ENCODE measurements around the gene IPCEF1.

The IPCEF1 gene

GRCh38 chr6:154325142-154325541, 31.5 kb downstream of the IPCEF1 start:
- TF ChIP-seq, protein P1, sequence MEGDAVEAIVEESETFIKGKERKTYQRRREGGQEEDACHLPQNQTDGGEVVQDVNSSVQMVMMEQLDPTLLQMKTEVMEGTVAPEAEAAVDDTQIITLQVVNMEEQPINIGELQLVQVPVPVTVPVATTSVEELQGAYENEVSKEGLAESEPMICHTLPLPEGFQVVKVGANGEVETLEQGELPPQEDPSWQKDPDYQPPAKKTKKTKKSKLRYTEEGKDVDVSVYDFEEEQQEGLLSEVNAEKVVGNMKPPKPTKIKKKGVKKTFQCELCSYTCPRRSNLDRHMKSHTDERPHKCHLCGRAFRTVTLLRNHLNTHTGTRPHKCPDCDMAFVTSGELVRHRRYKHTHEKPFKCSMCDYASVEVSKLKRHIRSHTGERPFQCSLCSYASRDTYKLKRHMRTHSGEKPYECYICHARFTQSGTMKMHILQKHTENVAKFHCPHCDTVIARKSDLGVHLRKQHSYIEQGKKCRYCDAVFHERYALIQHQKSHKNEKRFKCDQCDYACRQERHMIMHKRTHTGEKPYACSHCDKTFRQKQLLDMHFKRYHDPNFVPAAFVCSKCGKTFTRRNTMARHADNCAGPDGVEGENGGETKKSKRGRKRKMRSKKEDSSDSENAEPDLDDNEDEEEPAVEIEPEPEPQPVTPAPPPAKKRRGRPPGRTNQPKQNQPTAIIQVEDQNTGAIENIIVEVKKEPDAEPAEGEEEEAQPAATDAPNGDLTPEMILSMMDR (IDR thresholded peaks at IDR 0.05; ENCODE audit: low read depth, low read length), result no peak
- Histone ChIP-seq H3K36me3 (no peaks in the 10 kb centered on the region), H3K9me3 (ENCODE audit: severe bottlenecking) (no peaks in the 10 kb centered on the region), H3K27ac (no peak overlapping the region), H3K4me3 (ENCODE audit: low read depth, low read length) (no peak overlapping the region), H3K27me3 (ENCODE audit: insufficient read depth, low read depth, severe bottlenecking) (no peaks in the 10 kb centered on the region)
- DNase-seq, result no peak

GRCh38 chr6:154320181-154320580, 36.4 kb downstream of the IPCEF1 start:
- Histone ChIP-seq H3K27ac (no peak overlapping the region), H3K9me3 (ENCODE audit: severe bottlenecking) (no peaks in the 10 kb centered on the region), H3K4me3 (ENCODE audit: low read depth, low read length) (no peak overlapping the region), H3K36me3 (no peaks in the 10 kb centered on the region), H3K27me3 (ENCODE audit: insufficient read depth, low read depth, severe bottlenecking) (no peaks in the 10 kb centered on the region)
- DNase-seq, result no peak
- TF ChIP-seq, protein P1 (IDR thresholded peaks at IDR 0.05; ENCODE audit: low read depth, low read length), result no peak

GRCh38 chr6:154319231-154319858, 37.3 kb downstream of the IPCEF1 start:
- Histone ChIP-seq H3K9me3 (ENCODE audit: severe bottlenecking) (no peaks in the 10 kb centered on the region), H3K36me3 (no peaks in the 10 kb centered on the region), H3K27ac (no peak overlapping the region), H3K4me3 (ENCODE audit: low read depth, low read length) (no peak overlapping the region), H3K27me3 (ENCODE audit: insufficient read depth, low read depth, severe bottlenecking) (no peaks in the 10 kb centered on the region)
- TF ChIP-seq, protein P1 (IDR thresholded peaks at IDR 0.05; ENCODE audit: low read depth, low read length), result no peak
- DNase-seq, result no peak

DNA sequence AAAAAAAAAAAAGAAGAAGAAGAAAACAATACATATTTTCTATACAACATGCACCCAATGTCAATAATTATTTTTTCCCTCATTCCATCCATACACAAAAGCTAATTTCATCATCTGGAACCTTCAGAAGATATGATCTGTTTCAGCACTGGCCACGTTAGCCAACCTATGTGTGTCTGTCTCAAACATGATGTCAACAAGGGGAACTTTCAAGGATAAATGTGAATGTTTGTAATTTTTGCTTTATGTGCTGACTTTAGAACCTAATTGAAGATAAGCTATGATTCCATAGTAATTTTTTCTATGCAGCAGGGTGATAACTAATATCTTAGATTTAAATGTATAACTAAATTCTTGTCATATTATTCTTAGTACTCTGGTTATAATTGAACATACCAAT, 37.9 kb downstream of the IPCEF1 start:
- Histone ChIP-seq H3K27me3 (ENCODE audit: insufficient read depth, low read depth, severe bottlenecking) (no peaks in the 10 kb centered on the region), H3K27ac (no peak overlapping the region), H3K36me3 (no peaks in the 10 kb centered on the region), H3K4me3 (ENCODE audit: low read depth, low read length) (no peak overlapping the region), H3K9me3 (ENCODE audit: severe bottlenecking) (no peaks in the 10 kb centered on the region)
- TF ChIP-seq, protein P1 (IDR thresholded peaks at IDR 0.05; ENCODE audit: low read depth, low read length), result no peak
- DNase-seq, result no peak

DNA sequence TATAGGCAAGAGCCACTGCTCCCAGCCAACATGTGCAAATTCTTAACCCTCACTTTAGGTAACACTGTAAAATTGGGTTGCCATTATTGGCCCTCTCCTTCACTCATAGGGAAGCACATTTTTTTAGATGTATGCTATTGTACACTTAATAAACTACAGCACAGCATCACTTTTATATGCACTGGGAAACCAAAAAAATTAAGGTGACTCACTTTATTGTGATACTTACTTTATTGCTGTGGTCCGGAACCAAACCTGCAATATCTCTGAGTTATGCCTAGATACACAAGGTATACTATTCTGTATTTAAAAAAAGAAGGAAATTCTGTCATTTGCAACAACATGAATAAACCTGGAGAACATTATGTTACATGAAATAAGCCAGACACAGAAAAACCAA, 40.5 kb downstream of the IPCEF1 start:
- Histone ChIP-seq H3K9me3 (ENCODE audit: severe bottlenecking) (no peaks in the 10 kb centered on the region), H3K27ac (no peak overlapping the region), H3K36me3 (no peaks in the 10 kb centered on the region), H3K4me3 (ENCODE audit: low read depth, low read length) (no peak overlapping the region), H3K27me3 (ENCODE audit: insufficient read depth, low read depth, severe bottlenecking) (no peaks in the 10 kb centered on the region)
- DNase-seq, result no peak
- TF ChIP-seq, protein P1 (IDR thresholded peaks at IDR 0.05; ENCODE audit: low read depth, low read length), result no peak

- H3K4me3 ChIP-seq (ENCODE audit: low read depth, low read length), result no peak overlapping the region
- TF ChIP-seq, protein P1 (IDR thresholded peaks at IDR 0.05; ENCODE audit: low read depth, low read length), result no peak
- no peaks in the 10 kb centered on the region for H3K9me3 ChIP-seq (ENCODE audit: severe bottlenecking)
- no peaks in the 10 kb centered on the region for H3K27me3 ChIP-seq (ENCODE audit: insufficient read depth, low read depth, severe bottlenecking)
- no peak overlapping the region for H3K27ac ChIP-seq
- DNase-seq, result no peak
- H3K36me3 ChIP-seq, result no peaks in the 10 kb centered on the region
Measured at GRCh38 chr6:154314084-154314483, 42.5 kb downstream of the IPCEF1 start.
